CD8-positive, alpha-beta memory T cell (primary cell): Measurements from ENCODE around the gene NTM. TPM values are rescaled to one million over a fixed set of nuclear protein-coding genes. Genes with fewer than 3 reads are reported as not detected.
"Not testable (repeated sequence)": the region's sequence is repeated elsewhere in the genome, so short reads cannot be mapped to it uniquely, and the experiment has no call there.

ENCODE experiments used
- CTCF ChIA-PET: fragments of 350-600 bp; sonication (Branson Sonifier 250); formaldehyde crosslinking; loops from one replicate; lab custom pipeline; 2021; ENCODE audit warnings: antibody characterized with exemption; lab: Charles Lee
- POLR2A ChIA-PET: fragments of 350-600 bp; sonication (Branson Sonifier 250); formaldehyde crosslinking; loops from one replicate; lab custom pipeline; 2021; ENCODE audit warnings: antibody characterized with exemption; lab: Charles Lee
- DNase-seq, 5 donors: peaks; one replicate each; pipeline versions ENCODE4 v3.0.0 to v3.0.0-alpha.2; 2020 to 2022; ENCODE audit warnings: mixed read lengths in 1 of 5
- H3K27ac ChIP-seq: one replicate; pipeline ENCODE4 v1.7.0; 2013; ENCODE audit warnings: low read depth, mild to moderate bottlenecking, low read length, moderate library complexity
- H3K27me3 ChIP-seq: 2 replicates; pipeline ENCODE4 v1.7.0; 2013; ENCODE audit warnings: low read length, mild to moderate bottlenecking; ENCODE audit not compliant: insufficient read depth, poor library complexity, severe bottlenecking
- H3K36me3 ChIP-seq: 2 replicates; pipeline ENCODE4 v1.7.0; 2013; ENCODE audit warnings: mild to moderate bottlenecking, low read length, moderate library complexity; ENCODE audit not compliant: insufficient read depth
- H3K4me1 ChIP-seq: 2 replicates; pipeline ENCODE4 v1.7.0; 2013; ENCODE audit warnings: mild to moderate bottlenecking, low read length, moderate library complexity; ENCODE audit not compliant: insufficient read depth
- H3K4me3 ChIP-seq: 2 replicates; pipeline ENCODE4 v1.7.0; 2013; ENCODE audit warnings: mild to moderate bottlenecking, low read length
- H3K9me3 ChIP-seq: 2 replicates; pipeline ENCODE4 v1.7.0; 2013; ENCODE audit warnings: mild to moderate bottlenecking, low read length
- H3K27ac Mint-ChIP-seq, 8 donors: one replicate each; pipeline ENCODE4 v1.8.0; 2020 to 2021; ENCODE audit warnings: mixed read lengths in 8 of 8, mild to moderate bottlenecking in 6 of 8, inconsistent platforms in 3 of 8, moderate library complexity in 3 of 8
- H3K27me3 Mint-ChIP-seq, 2 donors: one replicate each; pipeline ENCODE4 v1.8.0; 2020 to 2021; ENCODE audit warnings: mixed read lengths in 2 of 2, mild to moderate bottlenecking in 1 of 2, moderate library complexity in 1 of 2
- H3K36me3 Mint-ChIP-seq, 3 donors: one replicate each; pipeline ENCODE4 v1.8.0; 2020 to 2021; ENCODE audit warnings: mixed read lengths in 3 of 3, inconsistent platforms in 1 of 3, mild to moderate bottlenecking in 1 of 3
- H3K4me1 Mint-ChIP-seq, 3 donors: one replicate each; pipeline ENCODE4 v1.8.0; 2020 to 2021; ENCODE audit warnings: mixed read lengths in 3 of 3, inconsistent platforms in 1 of 3, mild to moderate bottlenecking in 1 of 3
- H3K4me3 Mint-ChIP-seq, 7 donors: one replicate each; pipeline ENCODE4 v1.8.0; 2020 to 2021; ENCODE audit warnings: mixed read lengths in 7 of 7, mild to moderate bottlenecking in 6 of 7, moderate library complexity in 4 of 7, inconsistent platforms in 2 of 7
- H3K9me3 Mint-ChIP-seq, 5 donors: one replicate each; pipeline ENCODE4 v1.8.0; 2020 to 2022; ENCODE audit warnings: mixed read lengths in 5 of 5, mild to moderate bottlenecking in 3 of 5, moderate library complexity in 2 of 5, inconsistent platforms in 1 of 5
- polyA plus RNA-seq: library from polyadenylated mRNA; unstranded; fragments of 300-500 nt; fragmentation: Illumina TruSeq; gene quantifications from one replicate; pipeline ENCODE4 v1.2.3, GENCODE V29; 2021
- total RNA-seq, 2 experiments: library from RNA; stranded (reverse); gene quantifications; one replicate each; pipeline ENCODE4 v1.2.3, GENCODE V29; 2021

The NTM gene
- total and polyA plus RNA-seq, 3 experiments from 2014 or later: not detected

- Histone ChIP-seq H3K4me1 (no peaks in the 10 kb centered on the region), H3K36me3 (no peaks in the 10 kb centered on the region), H3K27ac (no peak overlapping the region), H3K9me3 (no peaks in the 10 kb centered on the region), H3K4me3 (no peak overlapping the region), H3K27me3 (no peaks in the 10 kb centered on the region)
- Mint-ChIP-seq H3K27me3 (peaks cover 0 to 2% of the 10 kb centered on the region in 2 donors), H3K4me3 (no peak overlapping the region), H3K36me3 (no peaks in the 10 kb centered on the region), H3K4me1 (no peaks in the 10 kb centered on the region), H3K27ac (no peak overlapping the region), H3K9me3 (peaks cover 0 to 3% (median 0%) of the 10 kb centered on the region in 5 donors)
- DNase-seq: no peak
- CTCF ChIA-PET: no interaction called here
- POLR2A ChIA-PET: no interaction called here
Measured at GRCh38 chr11:131413217-131413616, 42.8 kb downstream of the NTM start.

- Histone ChIP-seq H3K27me3 (no peaks in the 10 kb centered on the region), H3K4me3 (no peak overlapping the region), H3K27ac (no peak overlapping the region), H3K4me1 (no peaks in the 10 kb centered on the region), H3K9me3 (no peaks in the 10 kb centered on the region), H3K36me3 (no peaks in the 10 kb centered on the region)
- peaks cover 0 to 2% of the 10 kb centered on the region in 2 donors for H3K27me3 Mint-ChIP-seq
- ChIA-PET CTCF (no interaction called here), POLR2A (no interaction called here)
- no peak overlapping the region for H3K4me3 Mint-ChIP-seq
- H3K36me3 Mint-ChIP-seq: no peaks in the 10 kb centered on the region
- no peak overlapping the region for H3K27ac Mint-ChIP-seq
- H3K4me1 Mint-ChIP-seq: no peaks in the 10 kb centered on the region
- H3K9me3 Mint-ChIP-seq: peaks cover 0 to 5% (median 0%) of the 10 kb centered on the region in 5 donors
- DNase-seq: no peak
Measured at GRCh38 chr11:131418189-131418588, 47.8 kb downstream of the NTM start.

GRCh38 chr11:131421066-131421855, 50.8 kb downstream of the NTM start:
- H3K4me3 ChIP-seq: no peak overlapping the region
- no peak overlapping the region for H3K27ac Mint-ChIP-seq
- H3K27me3 Mint-ChIP-seq: no peaks in the 10 kb centered on the region
- peaks cover 0 to 5% (median 0%) of the 10 kb centered on the region in 5 donors for H3K9me3 Mint-ChIP-seq
- no peaks in the 10 kb centered on the region for H3K4me1 ChIP-seq
- ChIA-PET CTCF (no interaction called here), POLR2A (no interaction called here)
- no peaks in the 10 kb centered on the region for H3K9me3 ChIP-seq
- no peaks in the 10 kb centered on the region for H3K36me3 Mint-ChIP-seq
- no peak for DNase-seq
- H3K4me1 Mint-ChIP-seq: no peaks in the 10 kb centered on the region
- H3K36me3 ChIP-seq: no peaks in the 10 kb centered on the region
- no peak overlapping the region for H3K27ac ChIP-seq
- no peaks in the 10 kb centered on the region for H3K27me3 ChIP-seq
- H3K4me3 Mint-ChIP-seq: no peak overlapping the region

GRCh38 chr11:131422029-131422428, 51.6 kb downstream of the NTM start:
- H3K36me3 Mint-ChIP-seq: no peaks in the 10 kb centered on the region
- Histone ChIP-seq H3K4me3 (no peak overlapping the region), H3K9me3 (no peaks in the 10 kb centered on the region), H3K4me1 (no peaks in the 10 kb centered on the region), H3K36me3 (no peaks in the 10 kb centered on the region), H3K27me3 (no peaks in the 10 kb centered on the region), H3K27ac (no peak overlapping the region)
- peaks cover 0 to 1% of the 10 kb centered on the region in 2 donors for H3K27me3 Mint-ChIP-seq
- no peak overlapping the region for H3K27ac Mint-ChIP-seq
- H3K4me3 Mint-ChIP-seq: no peak overlapping the region
- H3K4me1 Mint-ChIP-seq: no peaks in the 10 kb centered on the region
- H3K9me3 Mint-ChIP-seq: peaks cover 0 to 8% (median 0%) of the 10 kb centered on the region in 5 donors
- DNase-seq: no peak
- CTCF ChIA-PET: no interaction called here
- POLR2A ChIA-PET: no interaction called here

- no peaks in the 10 kb centered on the region for H3K36me3 ChIP-seq
- Mint-ChIP-seq H3K4me3 (no peak overlapping the region), H3K4me1 (no peaks in the 10 kb centered on the region), H3K27me3 (peaks cover 0 to 1% of the 10 kb centered on the region in 2 donors), H3K36me3 (no peaks in the 10 kb centered on the region), H3K9me3 (peaks cover 0 to 10% (median 0%) of the 10 kb centered on the region in 5 donors), H3K27ac (no peak overlapping the region)
- CTCF ChIA-PET: no interaction called here
- no peak overlapping the region for H3K4me3 ChIP-seq
- H3K27ac ChIP-seq: no peak overlapping the region
- no peaks in the 10 kb centered on the region for H3K4me1 ChIP-seq
- no peak for DNase-seq
- no peaks in the 10 kb centered on the region for H3K9me3 ChIP-seq
- POLR2A ChIA-PET: no interaction called here
- H3K27me3 ChIP-seq: no peaks in the 10 kb centered on the region
Measured at GRCh38 chr11:131422496-131422895, 52.1 kb downstream of the NTM start.

GRCh38 chr11:131423688-131424087, 53.3 kb downstream of the NTM start:
- no peak overlapping the region for H3K4me3 Mint-ChIP-seq
- H3K9me3 Mint-ChIP-seq: peaks cover 0 to 13% (median 1%) of the 10 kb centered on the region in 5 donors

GRCh38 chr11:131424257-131424876, 54.0 kb downstream of the NTM start:
- H3K27ac Mint-ChIP-seq, H3K36me3 Mint-ChIP-seq, H3K27me3 Mint-ChIP-seq, DNase-seq, POLR2A ChIA-PET, H3K4me3 Mint-ChIP-seq, H3K27ac ChIP-seq, H3K36me3 ChIP-seq, H3K4me3 ChIP-seq, CTCF ChIA-PET, H3K4me1 ChIP-seq, H3K4me1 Mint-ChIP-seq, H3K27me3 ChIP-seq, H3K9me3 ChIP-seq: not testable (repeated sequence)
- peaks cover 0 to 12% (median 0%) of the 10 kb centered on the region in 5 donors for H3K9me3 Mint-ChIP-seq

More at GRCh38 chr11:131423688-131424087, 53.3 kb downstream of the NTM start:
- H3K36me3 Mint-ChIP-seq: no peaks in the 10 kb centered on the region
- Histone ChIP-seq H3K36me3 (no peaks in the 10 kb centered on the region), H3K4me3 (no peak overlapping the region), H3K4me1 (no peaks in the 10 kb centered on the region), H3K27ac (no peak overlapping the region), H3K27me3 (no peaks in the 10 kb centered on the region), H3K9me3 (no peaks in the 10 kb centered on the region)
- no peaks in the 10 kb centered on the region for H3K4me1 Mint-ChIP-seq
- H3K27ac Mint-ChIP-seq: no peak overlapping the region
- ChIA-PET POLR2A (no interaction called here), CTCF (no interaction called here)
- no peak for DNase-seq
- peaks cover 0 to 1% of the 10 kb centered on the region in 2 donors for H3K27me3 Mint-ChIP-seq

- H3K27ac Mint-ChIP-seq: no peak overlapping the region
- no peak overlapping the region for H3K4me3 Mint-ChIP-seq
- no peaks in the 10 kb centered on the region for H3K4me1 ChIP-seq
- no peaks in the 10 kb centered on the region for H3K4me1 Mint-ChIP-seq
- H3K36me3 ChIP-seq: no peaks in the 10 kb centered on the region
- POLR2A ChIA-PET: no interaction called here
- no peaks in the 10 kb centered on the region for H3K9me3 ChIP-seq
- CTCF ChIA-PET: no interaction called here
- DNase-seq: no peak
- no peak overlapping the region for H3K4me3 ChIP-seq
- H3K27ac ChIP-seq: no peak overlapping the region
- H3K9me3 Mint-ChIP-seq: peaks cover 0 to 12% (median 3%) of the 10 kb centered on the region in 5 donors
- H3K27me3 ChIP-seq: no peaks in the 10 kb centered on the region
- H3K36me3 Mint-ChIP-seq: no peaks in the 10 kb centered on the region
- peaks cover 0 to 1% of the 10 kb centered on the region in 2 donors for H3K27me3 Mint-ChIP-seq
Measured at GRCh38 chr11:131425285-131425684, 54.9 kb downstream of the NTM start.
